D721Med (cell line): ENCODE results near the gene PRND.

Experiments used
- DNase-seq: peaks from one replicate; pipeline ENCODE4 v3.0.0; 2011; ENCODE audit warnings: low spot score; ENCODE audit not compliant: insufficient read length
- FAIRE-seq: peaks from 2 replicates; lab custom pipeline; 2011; peaks lifted over from hg19 to GRCh38; lab: Jason Lieb, UNC
- TF ChIP-seq, protein P1 (sequence below): IDR thresholded peaks from 2 replicates; pipeline ENCODE4 v1.5.1; 2012; ENCODE audit warnings: mild to moderate bottlenecking, control low read depth; ENCODE audit not compliant: insufficient read depth; ENCODE audit errors: missing control alignments

The PRND gene

DNA sequence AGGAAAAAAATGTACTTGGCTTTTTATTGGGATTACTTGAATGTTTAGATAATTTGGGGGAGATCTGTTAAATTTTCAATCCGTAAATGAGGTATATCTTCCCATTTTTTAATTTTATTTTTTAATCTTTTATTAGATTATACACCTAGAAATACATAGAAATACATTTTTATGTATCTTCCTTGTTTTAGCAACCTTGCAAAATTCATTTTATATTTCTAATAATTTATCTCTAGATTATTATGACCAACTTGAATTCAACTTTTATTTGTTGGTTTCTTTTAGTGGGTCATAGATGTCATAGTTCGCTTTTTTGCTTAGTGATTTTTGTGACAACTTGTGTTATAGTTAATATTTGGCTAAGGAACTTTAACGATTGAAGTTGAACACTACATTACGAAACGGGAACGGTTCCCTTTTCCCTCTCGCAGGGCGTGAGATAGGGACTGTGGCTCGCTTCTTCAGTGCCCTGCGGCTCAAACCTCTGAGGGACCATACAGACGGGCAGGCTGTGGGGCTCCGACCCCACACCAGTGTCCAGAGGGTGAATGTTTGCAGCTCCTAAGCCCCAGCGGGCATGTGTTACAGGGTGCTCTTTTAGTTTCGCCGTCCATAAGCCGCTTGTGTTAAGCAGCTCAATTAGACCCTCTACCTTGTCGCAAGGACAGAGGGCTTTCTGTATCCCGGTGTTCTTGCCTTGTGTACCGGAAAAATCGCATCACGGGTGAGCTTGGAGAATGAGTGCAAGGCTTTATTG, 53.8 kb downstream of the PRND start:
- DNase-seq (no peak), FAIRE-seq (no peak)
- TF ChIP-seq, protein P1, sequence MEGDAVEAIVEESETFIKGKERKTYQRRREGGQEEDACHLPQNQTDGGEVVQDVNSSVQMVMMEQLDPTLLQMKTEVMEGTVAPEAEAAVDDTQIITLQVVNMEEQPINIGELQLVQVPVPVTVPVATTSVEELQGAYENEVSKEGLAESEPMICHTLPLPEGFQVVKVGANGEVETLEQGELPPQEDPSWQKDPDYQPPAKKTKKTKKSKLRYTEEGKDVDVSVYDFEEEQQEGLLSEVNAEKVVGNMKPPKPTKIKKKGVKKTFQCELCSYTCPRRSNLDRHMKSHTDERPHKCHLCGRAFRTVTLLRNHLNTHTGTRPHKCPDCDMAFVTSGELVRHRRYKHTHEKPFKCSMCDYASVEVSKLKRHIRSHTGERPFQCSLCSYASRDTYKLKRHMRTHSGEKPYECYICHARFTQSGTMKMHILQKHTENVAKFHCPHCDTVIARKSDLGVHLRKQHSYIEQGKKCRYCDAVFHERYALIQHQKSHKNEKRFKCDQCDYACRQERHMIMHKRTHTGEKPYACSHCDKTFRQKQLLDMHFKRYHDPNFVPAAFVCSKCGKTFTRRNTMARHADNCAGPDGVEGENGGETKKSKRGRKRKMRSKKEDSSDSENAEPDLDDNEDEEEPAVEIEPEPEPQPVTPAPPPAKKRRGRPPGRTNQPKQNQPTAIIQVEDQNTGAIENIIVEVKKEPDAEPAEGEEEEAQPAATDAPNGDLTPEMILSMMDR, result no peak

DNA sequence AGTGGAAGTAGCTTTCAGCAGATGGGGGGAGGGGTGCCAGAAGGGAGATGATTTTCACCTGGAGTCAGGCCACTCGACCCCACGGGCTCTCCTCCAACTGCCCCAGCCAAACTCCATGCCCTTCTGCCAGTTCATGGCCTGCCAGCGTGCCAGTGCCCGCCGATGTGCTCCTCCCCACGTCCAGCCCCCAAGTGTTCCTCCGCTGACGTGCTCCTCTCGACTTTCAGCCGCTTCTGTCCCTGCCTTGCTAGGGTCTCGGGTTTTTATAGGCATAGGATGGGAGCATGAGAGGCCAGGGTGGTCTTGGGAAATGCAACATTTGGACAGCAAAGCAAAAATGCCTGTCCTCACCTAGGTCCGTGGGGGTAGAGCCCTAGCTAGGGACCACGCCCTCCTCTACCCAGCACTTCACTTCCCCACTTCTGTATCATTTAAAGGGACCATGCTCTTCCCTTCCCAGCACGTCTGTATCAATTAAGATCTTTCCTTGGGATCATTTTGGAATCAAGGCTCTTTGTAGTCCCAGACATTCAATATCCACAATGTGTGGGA, 54.4 kb downstream of the PRND start:
- DNase-seq, result no peak
- FAIRE-seq, result no peak
- TF ChIP-seq, protein P1, result no peak
